ENCODE measurements around the gene EAF2. TPM values are rescaled to one million over a fixed set of nuclear protein-coding genes. Genes with fewer than 3 reads are reported as not detected.
A peak's percentile ranks its signal among the peaks of the same experiment; 100 is the strongest.

Gene EAF2
- total RNA-seq, result 10 to 100 TPM; 19.9 to 22.0 TPM

GRCh38 chr3:121834671-121835464 is at the start of gene EAF2, which contains the start of gene IQCB1:
EAF2 (plus strand) TSS chr3:121835209; CDS start chr3:121835286, 77 bp downstream.
IQCB1 (minus strand) TSS chr3:121835060; CDS start chr3:121828960, 6,100 bp downstream.
- ATAC-seq, result peak; percentile 98
- H3K27ac Mint-ChIP-seq, result peak within 1 kb of the TSS; percentile 81
- no peaks in the 10 kb centered on the region for H3K27me3 Mint-ChIP-seq
- CTCF ChIA-PET, result interaction anchor here (1.8 kb wide), 1 partner anchor 259 kb away, joined by 6 read pairs; no protein-coding TSS in a partner anchor
- H3K4me1 Mint-ChIP-seq, result peaks cover 52% of the 10 kb centered on the region
- H3K36me3 Mint-ChIP-seq, result peaks cover 44% of the 10 kb centered on the region
- peak; percentile 97 for DNase-seq
- no peaks in the 10 kb centered on the region for H3K9me3 Mint-ChIP-seq (ENCODE audit: low read depth)
- peak within 1 kb of the TSS; percentile 86 for H3K4me3 Mint-ChIP-seq

- H3K9me3 Mint-ChIP-seq (ENCODE audit: low read depth), result no peaks in the 10 kb centered on the region
- no peak overlapping the region for H3K4me3 Mint-ChIP-seq
- DNase-seq (no peak), ATAC-seq (no peak)
- CTCF ChIA-PET, result interaction anchor here (1.3 kb wide), 1 partner anchor 20 kb away, joined by 3 read pairs; no protein-coding TSS in a partner anchor
- no peaks in the 10 kb centered on the region for H3K27me3 Mint-ChIP-seq
- H3K4me1 Mint-ChIP-seq, result no peaks in the 10 kb centered on the region
- no peak overlapping the region for H3K27ac Mint-ChIP-seq
- peaks cover 52% of the 10 kb centered on the region for H3K36me3 Mint-ChIP-seq
Measured at GRCh38 chr3:121786485-121786884, 48.5 kb upstream of the EAF2 start.

- Mint-ChIP-seq H3K36me3 (peaks cover 45% of the 10 kb centered on the region), H3K4me3 (no peak overlapping the region), H3K27ac (no peak overlapping the region), H3K4me1 (peaks cover 1% of the 10 kb centered on the region), H3K9me3 (ENCODE audit: low read depth) (no peaks in the 10 kb centered on the region), H3K27me3 (no peaks in the 10 kb centered on the region)
- CTCF ChIA-PET, result no interaction called here
- ATAC-seq, result no peak
- DNase-seq, result no peak
Measured at GRCh38 chr3:121793078-121793477, 41.9 kb upstream of the EAF2 start.

- DNase-seq, result no peak
- Mint-ChIP-seq H3K4me3 (no peak overlapping the region), H3K36me3 (peaks cover 34% of the 10 kb centered on the region), H3K27ac (no peak overlapping the region), H3K27me3 (no peaks in the 10 kb centered on the region), H3K9me3 (ENCODE audit: low read depth) (no peaks in the 10 kb centered on the region), H3K4me1 (peaks cover 1% of the 10 kb centered on the region)
- CTCF ChIA-PET, result no interaction called here
- no peak for ATAC-seq
Measured at GRCh38 chr3:121794264-121794983, 40.6 kb upstream of the EAF2 start.

- CTCF ChIA-PET, result interaction anchor here (0.6 kb wide), 1 partner anchor 272 kb away, joined by 3 read pairs; no protein-coding TSS in a partner anchor
- Mint-ChIP-seq H3K4me1 (peaks cover 3% of the 10 kb centered on the region), H3K27ac (no peak overlapping the region), H3K27me3 (no peaks in the 10 kb centered on the region), H3K36me3 (peaks cover 34% of the 10 kb centered on the region), H3K9me3 (ENCODE audit: low read depth) (no peaks in the 10 kb centered on the region), H3K4me3 (no peak overlapping the region)
- no peak for DNase-seq
- no peak for ATAC-seq
Measured at GRCh38 chr3:121796970-121797369, 38.0 kb upstream of the EAF2 start.

GRCh38 chr3:121800906-121801305 is 34.1 kb upstream of the EAF2 start:
- Mint-ChIP-seq H3K4me1 (peaks cover 3% of the 10 kb centered on the region), H3K9me3 (ENCODE audit: low read depth) (no peaks in the 10 kb centered on the region), H3K36me3 (peaks cover 42% of the 10 kb centered on the region), H3K4me3 (no peak overlapping the region), H3K27me3 (no peaks in the 10 kb centered on the region), H3K27ac (no peak overlapping the region)
- DNase-seq, result no peak
- ATAC-seq, result no peak
- CTCF ChIA-PET, result no interaction called here

GRCh38 chr3:121803771-121804320 is 31.2 kb upstream of the EAF2 start:
- Mint-ChIP-seq H3K36me3 (peaks cover 50% of the 10 kb centered on the region), H3K4me1 (peaks cover 3% of the 10 kb centered on the region), H3K27me3 (no peaks in the 10 kb centered on the region), H3K9me3 (ENCODE audit: low read depth) (no peaks in the 10 kb centered on the region), H3K4me3 (no peak overlapping the region), H3K27ac (no peak overlapping the region)
- no peak for ATAC-seq
- CTCF ChIA-PET, result no interaction called here
- DNase-seq, result no peak

GRCh38 chr3:121809249-121809648 is 25.8 kb upstream of the EAF2 start:
- H3K4me1 Mint-ChIP-seq, result peaks cover 10% of the 10 kb centered on the region
- CTCF ChIA-PET, result interaction anchor here (2.1 kb wide), 1 partner anchor 17 kb away, joined by 7 read pairs; no protein-coding TSS in a partner anchor
- peaks cover 55% of the 10 kb centered on the region for H3K36me3 Mint-ChIP-seq
- H3K27ac Mint-ChIP-seq, result no peak overlapping the region
- no peak for DNase-seq
- H3K27me3 Mint-ChIP-seq, result no peaks in the 10 kb centered on the region
- no peaks in the 10 kb centered on the region for H3K9me3 Mint-ChIP-seq (ENCODE audit: low read depth)
- ATAC-seq, result no peak
- H3K4me3 Mint-ChIP-seq, result no peak overlapping the region

GRCh38 chr3:121817753-121818152 is 17.3 kb upstream of the EAF2 start:
- CTCF ChIA-PET, result no interaction called here
- H3K27me3 Mint-ChIP-seq, result no peaks in the 10 kb centered on the region
- H3K27ac Mint-ChIP-seq, result peak overlapping the region; percentile 10
- DNase-seq, result no peak
- no peak for ATAC-seq
- peaks cover 8% of the 10 kb centered on the region for H3K9me3 Mint-ChIP-seq (ENCODE audit: low read depth)
- no peak overlapping the region for H3K4me3 Mint-ChIP-seq
- peaks cover 82% of the 10 kb centered on the region for H3K36me3 Mint-ChIP-seq
- H3K4me1 Mint-ChIP-seq, result peaks cover 22% of the 10 kb centered on the region

GRCh38 chr3:121818578-121818977 is 16.4 kb upstream of the EAF2 start:
- Mint-ChIP-seq H3K4me3 (no peak overlapping the region), H3K36me3 (peaks cover 85% of the 10 kb centered on the region), H3K4me1 (peaks cover 22% of the 10 kb centered on the region), H3K27ac (no peak overlapping the region), H3K9me3 (ENCODE audit: low read depth) (peaks cover 15% of the 10 kb centered on the region), H3K27me3 (no peaks in the 10 kb centered on the region)
- CTCF ChIA-PET, result interaction anchor here (0.9 kb wide), 1 partner anchor 12 kb away, joined by 3 read pairs; no protein-coding TSS in a partner anchor
- DNase-seq, result no peak
- ATAC-seq, result no peak

GRCh38 chr3:121819236-121819635 is 15.8 kb upstream of the EAF2 start:
- Mint-ChIP-seq H3K4me1 (peaks cover 17% of the 10 kb centered on the region), H3K27ac (no peak overlapping the region), H3K36me3 (peaks cover 85% of the 10 kb centered on the region), H3K27me3 (no peaks in the 10 kb centered on the region), H3K4me3 (no peak overlapping the region), H3K9me3 (ENCODE audit: low read depth) (peaks cover 15% of the 10 kb centered on the region)
- ATAC-seq (no peak), DNase-seq (no peak)
- CTCF ChIA-PET, result no interaction called here

- CTCF ChIA-PET, result no interaction called here
- ATAC-seq, result no peak
- H3K27me3 Mint-ChIP-seq, result no peaks in the 10 kb centered on the region
- DNase-seq, result no peak
- H3K27ac Mint-ChIP-seq, result no peak overlapping the region
- no peak overlapping the region for H3K4me3 Mint-ChIP-seq
- peaks cover 85% of the 10 kb centered on the region for H3K36me3 Mint-ChIP-seq
- H3K9me3 Mint-ChIP-seq (ENCODE audit: low read depth), result peaks cover 15% of the 10 kb centered on the region
- H3K4me1 Mint-ChIP-seq, result peaks cover 14% of the 10 kb centered on the region
Measured at GRCh38 chr3:121821421-121822199, 13.4 kb upstream of the EAF2 start.

GRCh38 chr3:121822973-121823372 is 12.0 kb upstream of the EAF2 start:
- H3K4me3 Mint-ChIP-seq, result no peak overlapping the region
- peaks cover 15% of the 10 kb centered on the region for H3K9me3 Mint-ChIP-seq (ENCODE audit: low read depth)
- peaks cover 86% of the 10 kb centered on the region for H3K36me3 Mint-ChIP-seq
- CTCF ChIA-PET, result no interaction called here
- no peak overlapping the region for H3K27ac Mint-ChIP-seq
- ATAC-seq (no peak), DNase-seq (no peak)
- H3K4me1 Mint-ChIP-seq, result peaks cover 10% of the 10 kb centered on the region
- H3K27me3 Mint-ChIP-seq, result no peaks in the 10 kb centered on the region
